Osteocyte (in vitro differentiated cells): ENCODE measurements around the gene HDGF. TPM values are rescaled to one million over a fixed set of nuclear protein-coding genes. Genes with fewer than 3 reads are reported as not detected.
A peak's percentile ranks its signal among the peaks of the same experiment; 100 is the strongest.

Experiments
- DNase-seq: peaks from one replicate; pipeline ENCODE4 v3.0.0; 2021; ENCODE audit warnings: mixed read lengths; ENCODE audit not compliant: unreplicated experiment; ENCODE audit errors: extremely low spot score
- H3K27ac Mint-ChIP-seq: one replicate; pipeline ENCODE4 v1.8.0; 2021; ENCODE audit warnings: mild to moderate bottlenecking, mixed read lengths; ENCODE audit not compliant: unreplicated experiment
- H3K27me3 Mint-ChIP-seq: one replicate; pipeline ENCODE4 v1.8.0; 2021; ENCODE audit warnings: mixed read lengths; ENCODE audit not compliant: unreplicated experiment
- H3K36me3 Mint-ChIP-seq: one replicate; pipeline ENCODE4 v1.8.0; 2021; ENCODE audit warnings: mixed read lengths; ENCODE audit not compliant: unreplicated experiment
- H3K4me1 Mint-ChIP-seq: one replicate; pipeline ENCODE4 v1.8.0; 2021; ENCODE audit warnings: mixed read lengths; ENCODE audit not compliant: unreplicated experiment
- H3K4me3 Mint-ChIP-seq: one replicate; pipeline ENCODE4 v1.8.0; 2021; ENCODE audit warnings: mild to moderate bottlenecking, moderate library complexity, mixed read lengths; ENCODE audit not compliant: unreplicated experiment
- H3K9me3 Mint-ChIP-seq: one replicate; pipeline ENCODE4 v1.8.0; 2021; ENCODE audit warnings: mixed read lengths; ENCODE audit not compliant: unreplicated experiment
- total RNA-seq: library from RNA; stranded (reverse); gene quantifications from 2 replicates; pipeline ENCODE4 v1.2.1, GENCODE V29; 2021
- TF ChIP-seq, protein P1 (sequence below): fragments of 200-600 bp; sonication (generic); IDR thresholded peaks from 2 replicates; pipeline ENCODE4 v1.5.0; 2021; ENCODE audit warnings: antibody characterized with exemption, mild to moderate bottlenecking, moderate library complexity

The HDGF gene
- total RNA-seq, 1 donor from 2014 or later: 213 TPM

DNA sequence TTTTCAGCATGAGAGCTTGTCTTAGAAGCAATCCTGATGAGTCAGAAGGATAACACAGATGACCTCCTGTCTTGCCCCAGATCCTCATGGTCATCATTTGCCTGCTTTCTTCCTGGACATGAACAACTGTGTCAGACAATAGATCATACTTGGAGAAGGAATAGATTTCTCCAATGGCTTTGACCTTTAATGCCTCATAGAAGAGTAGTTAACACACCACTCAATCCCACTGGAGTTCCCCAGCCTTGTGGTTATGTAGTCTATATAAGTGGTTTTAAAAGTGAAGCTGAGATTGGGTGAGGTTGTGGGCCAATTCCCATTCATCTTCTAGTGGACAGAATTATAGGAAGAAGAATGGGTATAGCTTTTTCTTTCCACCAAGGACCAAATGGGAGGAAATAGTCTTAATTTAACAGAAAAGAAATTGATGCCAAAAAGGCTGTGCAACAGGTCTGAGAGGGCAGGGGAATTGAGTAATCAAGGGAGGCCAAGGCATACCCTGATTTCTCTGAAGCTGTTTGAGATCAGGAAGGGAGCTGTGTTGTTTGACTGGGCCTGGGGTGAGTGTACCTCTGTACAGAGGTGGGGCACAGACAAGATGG is 30.2 kb upstream of the HDGF start:
- H3K9me3 Mint-ChIP-seq: no peaks in the 10 kb centered on the region
- peaks cover 8% of the 10 kb centered on the region for H3K4me1 Mint-ChIP-seq
- TF ChIP-seq, protein P1, sequence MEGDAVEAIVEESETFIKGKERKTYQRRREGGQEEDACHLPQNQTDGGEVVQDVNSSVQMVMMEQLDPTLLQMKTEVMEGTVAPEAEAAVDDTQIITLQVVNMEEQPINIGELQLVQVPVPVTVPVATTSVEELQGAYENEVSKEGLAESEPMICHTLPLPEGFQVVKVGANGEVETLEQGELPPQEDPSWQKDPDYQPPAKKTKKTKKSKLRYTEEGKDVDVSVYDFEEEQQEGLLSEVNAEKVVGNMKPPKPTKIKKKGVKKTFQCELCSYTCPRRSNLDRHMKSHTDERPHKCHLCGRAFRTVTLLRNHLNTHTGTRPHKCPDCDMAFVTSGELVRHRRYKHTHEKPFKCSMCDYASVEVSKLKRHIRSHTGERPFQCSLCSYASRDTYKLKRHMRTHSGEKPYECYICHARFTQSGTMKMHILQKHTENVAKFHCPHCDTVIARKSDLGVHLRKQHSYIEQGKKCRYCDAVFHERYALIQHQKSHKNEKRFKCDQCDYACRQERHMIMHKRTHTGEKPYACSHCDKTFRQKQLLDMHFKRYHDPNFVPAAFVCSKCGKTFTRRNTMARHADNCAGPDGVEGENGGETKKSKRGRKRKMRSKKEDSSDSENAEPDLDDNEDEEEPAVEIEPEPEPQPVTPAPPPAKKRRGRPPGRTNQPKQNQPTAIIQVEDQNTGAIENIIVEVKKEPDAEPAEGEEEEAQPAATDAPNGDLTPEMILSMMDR: no peak
- H3K27me3 Mint-ChIP-seq: no peaks in the 10 kb centered on the region
- DNase-seq: no peak
- no peak overlapping the region for H3K4me3 Mint-ChIP-seq
- no peak overlapping the region for H3K27ac Mint-ChIP-seq
- peaks cover 5% of the 10 kb centered on the region for H3K36me3 Mint-ChIP-seq

DNA sequence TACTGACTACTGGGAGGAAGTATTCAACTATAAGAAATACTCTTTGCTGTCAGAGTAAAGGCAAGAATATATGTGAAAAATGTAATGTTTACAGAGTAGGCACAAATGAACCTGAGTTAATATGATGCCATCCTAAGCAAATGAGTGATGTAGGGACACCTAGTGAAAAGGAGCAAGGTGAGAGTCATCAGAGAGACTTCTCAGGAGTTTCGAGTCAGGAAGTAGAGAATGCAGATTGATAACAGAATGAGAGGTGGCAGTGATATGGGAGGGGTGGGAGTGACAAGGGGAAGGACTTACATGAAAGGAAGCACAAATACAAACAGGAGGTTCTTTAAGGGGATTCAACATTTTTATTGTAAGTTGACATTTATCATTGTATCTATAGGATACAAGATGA is 26.1 kb upstream of the HDGF start:
- Mint-ChIP-seq H3K9me3 (no peaks in the 10 kb centered on the region), H3K4me1 (peaks cover 19% of the 10 kb centered on the region), H3K36me3 (peaks cover 9% of the 10 kb centered on the region), H3K27me3 (no peaks in the 10 kb centered on the region), H3K4me3 (no peak overlapping the region), H3K27ac (peak overlapping the region; percentile 25)
- DNase-seq: no peak
- TF ChIP-seq, protein P1: no peak

DNA sequence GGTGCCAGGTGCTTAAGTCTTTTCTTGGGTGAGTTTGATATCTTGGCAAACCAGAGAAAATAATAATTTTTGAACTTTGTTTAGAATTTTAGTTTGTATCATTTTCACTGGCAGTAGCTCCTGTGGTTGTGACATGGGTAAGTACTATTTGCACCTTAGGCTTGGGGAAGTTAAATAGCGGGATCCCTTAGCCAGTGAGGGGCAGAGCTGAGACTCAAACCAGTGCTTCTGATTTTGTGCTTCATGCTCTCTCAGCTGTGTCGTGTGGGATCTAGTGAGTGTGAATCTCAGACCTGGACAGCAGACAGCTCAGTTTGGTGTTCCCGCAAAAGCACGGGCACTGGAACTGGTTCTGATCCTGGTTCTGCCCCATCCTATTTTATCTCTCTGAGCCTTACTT is 25.5 kb upstream of the HDGF start:
- Mint-ChIP-seq H3K27ac (peak overlapping the region; percentile 25), H3K9me3 (no peaks in the 10 kb centered on the region), H3K27me3 (no peaks in the 10 kb centered on the region), H3K36me3 (peaks cover 8% of the 10 kb centered on the region), H3K4me3 (no peak overlapping the region), H3K4me1 (peaks cover 25% of the 10 kb centered on the region)
- TF ChIP-seq, protein P1: no peak
- no peak for DNase-seq

DNA sequence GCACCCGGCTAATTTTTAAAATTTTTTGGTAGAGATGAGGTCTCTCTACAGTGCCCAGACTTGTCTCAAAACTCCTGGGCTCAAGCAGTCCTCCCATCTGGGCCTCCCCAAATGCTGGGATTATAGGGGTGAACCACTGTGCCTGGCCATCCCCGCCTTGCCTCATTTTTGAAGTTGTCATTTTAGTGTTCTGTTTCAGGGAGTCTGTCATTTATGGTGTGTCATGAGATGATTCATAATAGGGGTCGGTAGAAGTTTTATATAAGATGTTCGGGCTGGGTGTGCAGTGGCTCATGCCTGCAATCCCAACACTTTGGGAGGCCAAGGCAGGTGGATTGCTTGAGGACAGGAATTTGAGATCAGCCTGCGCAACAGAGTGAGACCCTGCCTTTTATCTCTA is 24.3 kb upstream of the HDGF start:
- TF ChIP-seq, protein P1: no peak
- no peaks in the 10 kb centered on the region for H3K9me3 Mint-ChIP-seq
- no peak for DNase-seq
- H3K4me1 Mint-ChIP-seq: peaks cover 28% of the 10 kb centered on the region
- no peak overlapping the region for H3K4me3 Mint-ChIP-seq
- no peaks in the 10 kb centered on the region for H3K27me3 Mint-ChIP-seq
- H3K27ac Mint-ChIP-seq: no peak overlapping the region
- H3K36me3 Mint-ChIP-seq: peaks cover 8% of the 10 kb centered on the region

DNA sequence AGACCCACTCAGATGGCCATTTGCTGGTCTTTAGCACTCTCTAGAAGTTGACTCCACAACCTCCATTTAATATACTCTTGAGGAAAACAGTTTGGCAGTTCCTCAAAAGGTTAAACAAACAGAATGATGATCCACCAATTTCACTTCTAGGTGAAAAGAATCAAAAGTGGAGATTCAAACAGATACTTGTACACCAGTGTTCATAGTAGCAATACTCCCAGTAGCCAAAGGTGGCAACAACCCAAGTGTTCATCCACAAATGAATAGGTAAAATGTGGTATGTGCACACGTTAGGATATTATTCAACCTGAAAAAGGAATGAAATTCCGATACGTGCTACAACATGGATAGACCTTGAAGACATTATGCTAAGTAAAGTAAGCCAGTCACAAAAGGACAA is 22.1 kb upstream of the HDGF start:
- Mint-ChIP-seq H3K36me3 (peaks cover 11% of the 10 kb centered on the region), H3K4me3 (no peak overlapping the region), H3K4me1 (peaks cover 48% of the 10 kb centered on the region), H3K9me3 (no peaks in the 10 kb centered on the region), H3K27me3 (no peaks in the 10 kb centered on the region), H3K27ac (peak overlapping the region; percentile 16)
- no peak for DNase-seq
- TF ChIP-seq, protein P1: no peak
